PC-9 (cell line): ENCODE data around the gene SH3RF1.

Experiments
- CTCF ChIP-seq: fragments of 200-600 bp; sonication (generic); conservative IDR thresholded peaks from 2 replicates; pipeline ENCODE4 v1.6.1; 2017; ENCODE audit warnings: mixed run types, antibody characterized with exemption, mild to moderate bottlenecking, moderate library complexity
- EZH2 ChIP-seq: fragments of 200-600 bp; sonication (generic); IDR thresholded peaks from 2 replicates; pipeline ENCODE4 v1.8.0; 2017; ENCODE audit warnings: antibody characterized with exemption, low read depth

DNA sequence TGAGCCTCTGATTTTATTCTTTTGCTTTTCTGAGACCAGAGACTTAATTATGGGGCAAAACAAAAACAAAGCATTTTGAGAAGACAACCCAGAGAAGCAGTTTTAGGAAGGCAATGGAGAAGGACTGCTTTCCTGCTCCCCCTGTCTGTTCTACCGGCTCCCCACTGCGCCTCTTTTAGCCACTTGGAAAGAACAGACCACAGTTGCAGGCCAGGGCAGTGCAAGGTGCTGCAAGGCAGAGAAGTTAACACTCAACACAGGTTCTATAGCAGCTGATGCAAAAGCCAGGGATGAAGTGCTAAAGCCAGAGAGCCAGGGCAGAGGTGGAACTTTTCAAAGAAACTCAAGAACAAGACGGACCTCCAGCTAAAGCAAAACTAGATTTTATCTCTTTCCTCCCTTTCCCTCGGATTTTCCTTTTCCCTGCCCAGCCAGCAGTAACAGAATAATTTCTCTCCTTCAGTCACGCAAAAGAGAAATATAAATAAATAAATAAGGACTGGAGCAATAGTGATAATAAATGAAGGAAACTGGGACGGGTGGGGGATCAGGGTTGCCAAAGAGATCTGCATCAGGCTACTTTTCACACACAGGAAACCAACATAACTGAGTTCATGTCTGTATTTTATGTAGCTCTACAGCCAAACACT is 10.4 kb downstream of the SH3RF1 start:
- no peak for TF ChIP-seq EZH2
- no peak for TF ChIP-seq CTCF
